DND-41 (cell line): Measurements from ENCODE around the gene RANBP9.
A peak's percentile ranks its signal among the peaks of the same experiment; 100 is the strongest.

Source experiments
- ATAC-seq: fragments of 200-7000 bp; cut with Tn5 transposase; 3 replicates; pipeline ENCODE4 v1.9.1; 2021; ENCODE audit warnings: low read depth; ENCODE audit not compliant: insufficient read depth
- DNase-seq: peaks from one replicate; pipeline ENCODE4 v3.0.0-alpha.2; 2020
- H2AFZ ChIP-seq: 2 replicates; pipeline ENCODE4 v1.6.0; 2012; ENCODE audit warnings: low read depth, low read length
- H3K27ac ChIP-seq: 2 replicates; pipeline ENCODE4 v1.5.1; 2012; ENCODE audit warnings: low read length, inconsistent platforms
- H3K27me3 ChIP-seq: fragments of 200-600 bp; sonication (generic); 2 replicates; pipeline ENCODE4 v1.6.0; 2012; ENCODE audit warnings: low read length, mild to moderate bottlenecking, inconsistent platforms; ENCODE audit not compliant: insufficient read depth, poor library complexity
- H3K36me3 ChIP-seq: 2 replicates; pipeline ENCODE4 v1.5.1; 2012; ENCODE audit warnings: low read length, inconsistent platforms; ENCODE audit not compliant: insufficient read depth
- H3K4me1 ChIP-seq: 2 replicates; pipeline ENCODE4 v1.5.1; 2012; ENCODE audit warnings: mild to moderate bottlenecking, low read length; ENCODE audit not compliant: insufficient read depth
- H3K4me2 ChIP-seq: 2 replicates; pipeline ENCODE4 v1.6.0; 2012; ENCODE audit warnings: mild to moderate bottlenecking, moderate library complexity, low read length, inconsistent platforms; ENCODE audit not compliant: insufficient read depth
- H3K4me3 ChIP-seq, 2 experiments: fragments of 200-600 bp in 1 of 2; shearing (Covaris generic) in 1 of 2; 2 replicates each; pipeline ENCODE4 v1.5.1; 2012 to 2016; ENCODE audit warnings: inconsistent platforms in 2 of 2, low read length in 2 of 2, mild to moderate bottlenecking in 2 of 2, low read depth in 1 of 2, moderate library complexity in 1 of 2
- H3K79me2 ChIP-seq: 2 replicates; pipeline ENCODE4 v1.6.0; 2012; ENCODE audit warnings: low read length, inconsistent platforms; ENCODE audit not compliant: insufficient read depth
- H3K9ac ChIP-seq: 2 replicates; pipeline ENCODE4 v1.6.0; 2012; ENCODE audit warnings: low read depth, mild to moderate bottlenecking, inconsistent platforms, low read length, moderate library complexity
- H3K9me3 ChIP-seq: 2 replicates; pipeline ENCODE4 v1.5.1; 2012; ENCODE audit warnings: low read length, moderate library complexity, mild to moderate bottlenecking, inconsistent platforms; ENCODE audit not compliant: insufficient read depth, severe bottlenecking
- H4K20me1 ChIP-seq: 2 replicates; pipeline ENCODE4 v1.6.0; 2012; ENCODE audit warnings: low read length; ENCODE audit not compliant: insufficient read depth
- CTCF ChIP-seq: IDR thresholded peaks from 2 replicates; pipeline ENCODE4 v1.5.1; 2012; ENCODE audit warnings: borderline replicate concordance, low read length, moderate library complexity, mild to moderate bottlenecking; ENCODE audit not compliant: poor library complexity, severe bottlenecking; ENCODE audit errors: extremely low read depth
- EZH2 ChIP-seq: IDR thresholded peaks from 3 replicates; pipeline ENCODE4 v1.6.1; 2012; ENCODE audit warnings: borderline replicate concordance, low read depth, mild to moderate bottlenecking, moderate library complexity, low read length, inconsistent platforms; ENCODE audit not compliant: severe bottlenecking

The RANBP9 gene

GRCh38 chr6:13687917-13688351, 23.7 kb downstream of the RANBP9 start:
- Histone ChIP-seq H3K4me1 (peaks cover 13% of the 10 kb centered on the region), H3K4me2 (no peak overlapping the region), H3K36me3 (peaks cover 74% of the 10 kb centered on the region), H4K20me1 (peaks cover 44% of the 10 kb centered on the region; the same call in 1 of the 2 replicates), H3K4me3 (no peak overlapping the region), H3K27ac (peak overlapping the region; percentile 8; the same call in 1 of the 2 replicates), H3K9me3 (no peaks in the 10 kb centered on the region), H2AFZ (no peak overlapping the region), H3K79me2 (peaks cover 97% of the 10 kb centered on the region), H3K9ac (no peak overlapping the region), H3K27me3 (no peaks in the 10 kb centered on the region)
- TF ChIP-seq EZH2 (no peak), CTCF (no peak)
- ATAC-seq, result no peak
- DNase-seq, result no peak

- Histone ChIP-seq H3K4me1 (peaks cover 34% of the 10 kb centered on the region), H3K9ac (no peak overlapping the region), H3K4me3 (no peak overlapping the region), H3K79me2 (peaks cover 99% of the 10 kb centered on the region), H3K27me3 (no peaks in the 10 kb centered on the region), H3K4me2 (no peak overlapping the region), H2AFZ (no peak overlapping the region), H3K9me3 (no peaks in the 10 kb centered on the region), H3K27ac (no peak overlapping the region), H4K20me1 (peaks cover 32% of the 10 kb centered on the region; the same call in 1 of the 2 replicates), H3K36me3 (peaks cover 69% of the 10 kb centered on the region)
- DNase-seq, result no peak
- ATAC-seq, result no peak
- TF ChIP-seq EZH2 (no peak), CTCF (no peak)
Measured at GRCh38 chr6:13684855-13685254, 26.8 kb downstream of the RANBP9 start.

- Histone ChIP-seq H2AFZ (no peak overlapping the region), H3K4me3 (no peak overlapping the region), H3K36me3 (peaks cover 61% of the 10 kb centered on the region), H3K27ac (no peak overlapping the region), H3K4me2 (no peak overlapping the region), H3K9ac (no peak overlapping the region), H3K4me1 (peaks cover 34% of the 10 kb centered on the region), H4K20me1 (peaks cover 25% of the 10 kb centered on the region; the same call in 1 of the 2 replicates), H3K9me3 (no peaks in the 10 kb centered on the region), H3K27me3 (no peaks in the 10 kb centered on the region), H3K79me2 (peaks cover 99% of the 10 kb centered on the region)
- ATAC-seq (no peak), DNase-seq (no peak)
- TF ChIP-seq EZH2 (no peak), CTCF (no peak)
Measured at GRCh38 chr6:13683038-13683437, 28.6 kb downstream of the RANBP9 start.

- Histone ChIP-seq H3K9ac (no peak overlapping the region), H3K4me1 (peaks cover 34% of the 10 kb centered on the region), H3K9me3 (no peaks in the 10 kb centered on the region), H3K79me2 (peaks cover 99% of the 10 kb centered on the region), H3K36me3 (peaks cover 59% of the 10 kb centered on the region), H3K27me3 (no peaks in the 10 kb centered on the region), H2AFZ (no peak overlapping the region), H3K4me3 (no peak overlapping the region), H3K27ac (no peak overlapping the region; the same call in 1 of the 2 replicates), H4K20me1 (peaks cover 19% of the 10 kb centered on the region; the same call in 1 of the 2 replicates), H3K4me2 (no peak overlapping the region)
- DNase-seq (no peak), ATAC-seq (no peak)
- no peak for TF ChIP-seq EZH2
- TF ChIP-seq CTCF, result no peak
Measured at GRCh38 chr6:13682346-13682745, 29.3 kb downstream of the RANBP9 start.
